ENCODE measurements around the gene ELF3. TPM values are rescaled to one million over a fixed set of nuclear protein-coding genes. Genes with fewer than 3 reads are reported as not detected.

ELF3 gene
- total RNA-seq, 1 donor from 2014 or later, result 2.7 TPM

DNA sequence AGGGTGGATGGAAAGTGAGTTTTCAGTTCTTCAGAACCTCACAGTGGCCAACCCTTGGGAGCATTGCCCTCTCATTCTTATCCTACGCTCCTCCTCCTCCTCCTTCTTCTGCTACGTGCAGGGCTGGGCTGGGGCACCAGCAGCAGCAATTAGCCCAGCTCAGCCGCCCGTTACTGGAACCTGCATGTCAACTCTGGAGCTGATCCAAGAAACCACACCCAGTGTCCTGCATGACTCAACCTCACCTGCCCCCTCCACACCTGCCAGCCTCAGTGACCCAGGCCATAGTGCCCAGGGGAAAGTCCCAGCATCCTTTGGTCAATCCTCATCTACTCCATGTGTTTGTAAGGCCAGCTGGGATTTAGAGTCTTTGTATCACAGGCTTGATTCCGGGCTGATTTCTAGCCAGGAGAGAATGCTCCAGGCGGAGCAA, 12.6 kb downstream of the ELF3 start:
- Mint-ChIP-seq H3K4me1 (peaks cover 6% of the 10 kb centered on the region), H3K27ac (no peak overlapping the region), H3K27me3 (ENCODE audit: insufficient read depth, low read depth) (peaks cover 5% of the 10 kb centered on the region), H3K36me3 (no peaks in the 10 kb centered on the region), H3K4me3 (no peak overlapping the region), H3K9me3 (no peaks in the 10 kb centered on the region)
- Histone ChIP-seq H3K9me3 (ENCODE audit: low read depth) (no peaks in the 10 kb centered on the region), H4K20me1 (ENCODE audit: low read depth) (no peaks in the 10 kb centered on the region), H3K4me3 (no peak overlapping the region), H3F3A (ENCODE audit: low read depth) (no peaks in the 10 kb centered on the region), H3K79me2 (ENCODE audit: low read depth) (no peaks in the 10 kb centered on the region), H3K27ac (no peak overlapping the region), H2AFZ (replicated peaks) (peak overlapping the region; percentile 34), H3K4me1 (peaks cover 15% of the 10 kb centered on the region), H3K4me2 (no peak overlapping the region), H3K27me3 (no peaks in the 10 kb centered on the region), H3K9ac (no peak overlapping the region), H3K36me3 (no peaks in the 10 kb centered on the region)
- TF ChIP-seq EZH2 (IDR thresholded peaks at IDR 0.05) (no peak), CTCF (IDR thresholded peaks at IDR 0.05) (no peak), EZH2phosphoT487 (IDR thresholded peaks at IDR 0.05) (no peak)
- no peak for DNase-seq (ENCODE audit: low spot score)

DNA sequence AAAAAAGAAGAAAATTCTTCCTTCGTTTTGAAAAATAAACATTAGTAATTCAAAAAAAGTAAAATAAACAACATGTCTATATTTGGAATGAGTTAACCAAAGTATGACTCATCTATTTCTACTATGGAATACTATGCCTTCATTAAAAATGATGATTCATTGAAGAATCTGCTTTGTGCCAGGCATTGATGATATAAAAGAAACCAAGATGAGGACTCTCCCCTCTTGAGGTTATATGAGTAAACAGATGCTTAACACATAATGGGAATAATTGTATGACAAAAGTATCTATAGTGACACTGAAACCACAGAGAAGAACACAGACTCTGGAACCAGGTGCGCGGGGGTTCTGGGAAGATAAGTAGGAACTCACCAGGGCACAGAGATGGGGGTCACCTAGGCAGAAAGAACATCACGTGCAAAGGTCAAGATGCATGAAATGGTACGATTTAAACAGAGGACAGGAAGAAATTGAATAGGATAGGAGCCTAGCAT, 18.8 kb downstream of the ELF3 start:
- Mint-ChIP-seq H3K27me3 (ENCODE audit: insufficient read depth, low read depth) (no peaks in the 10 kb centered on the region), H3K9me3 (no peaks in the 10 kb centered on the region), H3K4me3 (no peak overlapping the region), H3K27ac (no peak overlapping the region), H3K4me1 (no peaks in the 10 kb centered on the region), H3K36me3 (no peaks in the 10 kb centered on the region)
- Histone ChIP-seq H3K9ac (no peak overlapping the region), H3K36me3 (no peaks in the 10 kb centered on the region), H3K4me2 (no peak overlapping the region), H3K4me1 (no peaks in the 10 kb centered on the region), H3K9me3 (ENCODE audit: low read depth) (no peaks in the 10 kb centered on the region), H3K27ac (no peak overlapping the region), H3F3A (ENCODE audit: low read depth) (peaks cover 3% of the 10 kb centered on the region), H3K79me2 (ENCODE audit: low read depth) (no peaks in the 10 kb centered on the region), H4K20me1 (ENCODE audit: low read depth) (no peaks in the 10 kb centered on the region), H3K27me3 (no peaks in the 10 kb centered on the region), H2AFZ (replicated peaks) (no peak overlapping the region), H3K4me3 (no peak overlapping the region)
- DNase-seq (ENCODE audit: low spot score), result no peak
- no peak for TF ChIP-seq EZH2phosphoT487 (IDR thresholded peaks at IDR 0.05)
- no peak for TF ChIP-seq CTCF (IDR thresholded peaks at IDR 0.05)
- no peak for TF ChIP-seq EZH2 (IDR thresholded peaks at IDR 0.05)

DNA sequence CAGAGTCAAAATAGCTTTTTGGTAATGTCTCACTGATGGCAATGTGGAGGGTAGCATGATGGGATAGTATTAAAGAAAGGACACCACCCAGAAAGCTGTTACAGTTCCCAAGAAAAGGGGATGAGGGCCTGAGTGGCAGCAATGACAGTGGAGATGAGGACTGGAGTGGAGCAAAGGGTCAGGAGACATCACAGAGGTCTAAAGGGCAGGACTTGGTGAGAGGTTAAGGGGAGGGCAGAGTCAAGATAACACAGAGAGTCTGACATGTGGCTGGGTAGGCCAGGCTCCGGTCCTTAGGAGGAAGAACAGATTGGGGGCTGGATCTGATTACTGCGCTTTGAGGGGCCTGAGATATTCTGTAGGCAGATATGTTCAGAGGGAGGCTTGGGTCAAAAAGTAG, 19.3 kb downstream of the ELF3 start:
- no peak overlapping the region for H3K4me3 Mint-ChIP-seq
- no peaks in the 10 kb centered on the region for H3K36me3 ChIP-seq
- H3F3A ChIP-seq (ENCODE audit: low read depth), result peaks cover 3% of the 10 kb centered on the region
- no peak for TF ChIP-seq CTCF (IDR thresholded peaks at IDR 0.05)
- no peak for TF ChIP-seq EZH2 (IDR thresholded peaks at IDR 0.05)
- TF ChIP-seq EZH2phosphoT487 (IDR thresholded peaks at IDR 0.05), result no peak
- no peak overlapping the region for H3K9ac ChIP-seq
- DNase-seq (ENCODE audit: low spot score), result no peak
- H4K20me1 ChIP-seq (ENCODE audit: low read depth), result no peaks in the 10 kb centered on the region
- no peak overlapping the region for H2AFZ ChIP-seq (replicated peaks)
- H3K9me3 Mint-ChIP-seq, result no peaks in the 10 kb centered on the region
- H3K27ac Mint-ChIP-seq, result no peak overlapping the region
- H3K4me3 ChIP-seq, result no peak overlapping the region
- no peaks in the 10 kb centered on the region for H3K27me3 ChIP-seq
- no peak overlapping the region for H3K27ac ChIP-seq
- no peaks in the 10 kb centered on the region for H3K79me2 ChIP-seq (ENCODE audit: low read depth)
- H3K4me1 Mint-ChIP-seq, result no peaks in the 10 kb centered on the region
- peaks cover 2% of the 10 kb centered on the region for H3K27me3 Mint-ChIP-seq (ENCODE audit: insufficient read depth, low read depth)
- no peaks in the 10 kb centered on the region for H3K9me3 ChIP-seq (ENCODE audit: low read depth)
- H3K4me1 ChIP-seq, result no peaks in the 10 kb centered on the region
- no peak overlapping the region for H3K4me2 ChIP-seq
- no peaks in the 10 kb centered on the region for H3K36me3 Mint-ChIP-seq

Data from neural progenitor cell (in vitro differentiated cells).